Natural killer cell treated with Interleukin-12 subunit alpha and Interleukin-12 subunit beta and Interleukin-15 and Interleukin-18, amount 100 ng/mL, for 72 hours (primary cell): ENCODE data around the gene KIAA1210. TPM values are rescaled to one million over a fixed set of nuclear protein-coding genes. Genes with fewer than 3 reads are reported as not detected.

Experiments used
- ATAC-seq, 2 donors: fragments of 150-1000 bp; cut with Tn5 transposase in 1 of 2; sonication (Bioruptor Pico), chemical (Tn5 transposase) in 1 of 2; 2 replicates each; pipeline ENCODE4 v1.10.0; 2021
- DNase-seq: peaks from one replicate; pipeline ENCODE4 v3.0.0; 2022; ENCODE audit warnings: low spot score
- H3K27ac Mint-ChIP-seq, 2 donors: 1 replicate in 1 of 2; 2 replicates in 1 of 2; pipeline ENCODE4 v1.8.0; 2022; ENCODE audit warnings: mixed read lengths in 2 of 2, mild to moderate bottlenecking in 1 of 2, moderate library complexity in 1 of 2
- H3K27me3 Mint-ChIP-seq, 2 donors: 1 replicate in 1 of 2; 2 replicates in 1 of 2; pipeline ENCODE4 v1.8.0; 2022; ENCODE audit warnings: mixed read lengths in 2 of 2
- H3K36me3 Mint-ChIP-seq: one replicate; pipeline ENCODE4 v1.8.0; 2022; ENCODE audit warnings: mixed read lengths
- H3K4me1 Mint-ChIP-seq, 2 donors: 1 replicate in 1 of 2; 2 replicates in 1 of 2; pipeline ENCODE4 v1.8.0; 2022; ENCODE audit warnings: low read depth in 2 of 2, mixed read lengths in 2 of 2, mild to moderate bottlenecking in 1 of 2
- H3K4me3 Mint-ChIP-seq: one replicate; pipeline ENCODE4 v1.8.0; 2022; ENCODE audit warnings: mixed read lengths
- H3K9me3 Mint-ChIP-seq: 2 replicates; pipeline ENCODE4 v1.8.0; 2022; ENCODE audit warnings: mixed read lengths
- total RNA-seq, 2 donors: library from RNA; stranded (reverse); gene quantifications; one replicate each; pipeline ENCODE4 v1.2.3, GENCODE V29; 2022

Gene KIAA1210
- not detected for total RNA-seq

DNA sequence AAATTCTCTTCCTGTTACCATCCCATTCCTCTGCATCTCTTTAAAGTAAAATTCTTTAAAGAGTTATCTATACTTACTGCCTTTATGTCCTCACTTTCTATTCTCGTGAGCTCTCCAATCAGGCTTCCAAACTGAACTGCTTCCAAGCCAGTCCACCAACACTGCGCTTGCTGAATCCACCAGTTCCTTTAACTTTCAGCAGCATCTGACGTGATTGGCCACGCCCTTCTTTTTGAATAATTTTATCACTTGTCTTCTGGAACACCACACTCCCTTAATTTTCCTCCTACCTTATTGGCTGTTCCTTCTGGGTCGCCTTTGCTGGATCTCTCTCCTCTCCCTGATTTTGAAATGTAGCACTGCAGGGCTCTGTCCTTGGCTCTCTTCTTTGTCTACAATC lies at the start of gene KIAA1210:
Gene KIAA1210 (minus strand): TSS at position 163 of the 400 bp plus-strand sequence. CDS start 4,170 bp downstream, outside the sequence.
- H3K36me3 Mint-ChIP-seq = no peaks in the 10 kb centered on the region
- no peak within 1 kb of the TSS for H3K27ac Mint-ChIP-seq
- peaks cover 9 to 20% of the 10 kb centered on the region in 2 donors for H3K27me3 Mint-ChIP-seq
- DNase-seq (no peak), ATAC-seq (no peak)
- H3K9me3 Mint-ChIP-seq = no peaks in the 10 kb centered on the region
- no peaks in the 10 kb centered on the region for H3K4me1 Mint-ChIP-seq
- no peak within 1 kb of the TSS for H3K4me3 Mint-ChIP-seq

- no peak overlapping the region for H3K4me3 Mint-ChIP-seq
- DNase-seq = no peak
- no peaks in the 10 kb centered on the region for H3K36me3 Mint-ChIP-seq
- no peaks in the 10 kb centered on the region for H3K9me3 Mint-ChIP-seq
- H3K4me1 Mint-ChIP-seq = no peaks in the 10 kb centered on the region
- peaks cover 7 to 15% of the 10 kb centered on the region in 2 donors for H3K27me3 Mint-ChIP-seq
- no peak for ATAC-seq
- H3K27ac Mint-ChIP-seq = no peak overlapping the region
Observed at GRCh38 chrX:119177278-119177677, 49.7 kb upstream of the KIAA1210 start.

DNA sequence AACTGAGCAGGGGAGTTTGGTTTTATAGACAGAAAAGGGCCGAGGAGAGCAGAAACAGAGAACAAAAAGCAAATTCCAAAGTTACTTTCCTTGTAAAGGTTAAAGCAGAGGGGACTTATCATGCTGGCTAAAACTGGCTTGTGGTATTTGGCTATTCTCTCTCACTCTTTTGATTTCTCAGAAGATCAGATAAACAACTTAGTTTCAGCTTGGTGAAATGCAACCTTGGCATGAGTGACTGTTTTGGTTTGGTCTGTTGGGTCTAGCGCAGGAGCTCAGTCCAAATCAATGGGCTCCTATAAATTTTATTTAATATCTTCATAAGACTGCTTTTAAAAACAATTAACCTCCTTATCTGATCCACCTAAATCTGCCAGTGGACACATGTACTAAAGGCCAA lies 47.3 kb upstream of the KIAA1210 start:
- H3K36me3 Mint-ChIP-seq = no peaks in the 10 kb centered on the region
- no peaks in the 10 kb centered on the region for H3K4me1 Mint-ChIP-seq
- no peaks in the 10 kb centered on the region for H3K9me3 Mint-ChIP-seq
- H3K4me3 Mint-ChIP-seq = no peak overlapping the region
- peaks cover 7 to 12% of the 10 kb centered on the region in 2 donors for H3K27me3 Mint-ChIP-seq
- no peak for DNase-seq
- no peak for ATAC-seq
- H3K27ac Mint-ChIP-seq = no peak overlapping the region

DNA sequence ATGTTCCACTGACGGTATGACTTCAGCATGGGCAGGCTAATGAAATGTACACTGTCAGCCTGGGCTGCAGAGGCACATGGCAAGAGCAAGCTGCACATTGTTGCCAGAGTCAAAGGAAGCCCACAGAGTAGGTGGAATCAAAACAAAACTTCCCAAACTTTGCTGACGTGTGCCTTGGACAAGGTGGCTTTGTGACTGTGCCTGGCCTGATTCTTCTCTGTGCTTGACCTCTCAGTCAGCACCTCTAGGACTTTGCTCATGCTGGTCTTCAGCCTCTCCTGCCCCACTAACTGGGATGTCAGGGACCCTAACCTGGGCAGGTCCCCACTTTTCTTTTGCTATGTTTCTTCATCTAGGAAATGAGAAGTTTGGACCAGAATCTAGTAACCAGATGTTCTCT lies 40.5 kb upstream of the KIAA1210 start:
- Mint-ChIP-seq H3K9me3 (no peaks in the 10 kb centered on the region), H3K27ac (no peak overlapping the region), H3K4me1 (no peaks in the 10 kb centered on the region), H3K27me3 (peaks cover 0 to 16% of the 10 kb centered on the region in 2 donors), H3K4me3 (no peak overlapping the region), H3K36me3 (no peaks in the 10 kb centered on the region)
- DNase-seq (no peak), ATAC-seq (peak in 1 of 2 donors; percentile 55)

DNA sequence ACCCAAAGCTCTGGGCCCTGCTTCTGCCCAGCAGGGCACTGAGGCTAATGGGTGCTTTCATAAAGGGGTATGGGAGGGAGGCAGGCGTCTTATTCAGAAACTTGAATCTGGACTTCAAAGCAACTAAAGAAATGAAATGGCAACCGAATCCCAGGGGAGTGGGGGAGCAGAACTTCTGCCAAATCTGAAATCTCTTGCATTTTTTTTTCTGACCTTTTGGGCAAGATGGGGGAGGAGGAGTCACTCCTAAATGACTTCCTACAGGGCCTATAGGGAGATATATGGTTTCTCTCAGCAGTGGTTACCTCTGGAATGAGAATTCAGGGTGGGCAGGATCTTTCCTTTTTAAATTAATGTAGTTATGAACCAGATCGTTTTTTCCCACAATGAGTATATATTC lies 30.6 kb upstream of the KIAA1210 start:
- Mint-ChIP-seq H3K4me1 (no peaks in the 10 kb centered on the region), H3K27ac (no peak overlapping the region), H3K36me3 (no peaks in the 10 kb centered on the region), H3K9me3 (no peaks in the 10 kb centered on the region), H3K27me3 (peaks cover 11 to 23% of the 10 kb centered on the region in 2 donors), H3K4me3 (no peak overlapping the region)
- ATAC-seq (no peak), DNase-seq (no peak)

DNA sequence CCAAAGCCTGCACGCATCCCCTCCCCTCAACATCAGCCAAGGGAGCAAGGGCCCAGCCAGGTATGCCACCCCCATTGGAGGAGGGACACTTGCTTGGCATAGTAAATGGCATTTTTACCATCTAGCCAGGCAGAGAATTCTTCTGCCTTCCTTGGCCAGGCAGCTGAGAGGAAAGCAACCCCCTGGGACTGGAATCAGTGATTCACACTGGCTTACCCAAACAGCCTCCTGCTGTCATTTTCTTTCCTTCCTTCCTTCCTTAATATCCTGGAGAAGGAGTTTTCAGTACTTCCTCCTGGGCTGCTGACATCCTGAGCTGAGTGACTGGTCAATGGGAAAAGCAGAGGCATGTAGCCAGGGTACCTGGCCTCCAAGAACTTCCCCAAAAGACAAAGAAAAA lies 28.6 kb upstream of the KIAA1210 start:
- DNase-seq = no peak
- Mint-ChIP-seq H3K36me3 (no peaks in the 10 kb centered on the region), H3K27me3 (peaks cover 11 to 24% of the 10 kb centered on the region in 2 donors), H3K9me3 (no peaks in the 10 kb centered on the region), H3K4me3 (no peak overlapping the region), H3K27ac (no peak overlapping the region), H3K4me1 (no peaks in the 10 kb centered on the region)
- ATAC-seq = no peak

DNA sequence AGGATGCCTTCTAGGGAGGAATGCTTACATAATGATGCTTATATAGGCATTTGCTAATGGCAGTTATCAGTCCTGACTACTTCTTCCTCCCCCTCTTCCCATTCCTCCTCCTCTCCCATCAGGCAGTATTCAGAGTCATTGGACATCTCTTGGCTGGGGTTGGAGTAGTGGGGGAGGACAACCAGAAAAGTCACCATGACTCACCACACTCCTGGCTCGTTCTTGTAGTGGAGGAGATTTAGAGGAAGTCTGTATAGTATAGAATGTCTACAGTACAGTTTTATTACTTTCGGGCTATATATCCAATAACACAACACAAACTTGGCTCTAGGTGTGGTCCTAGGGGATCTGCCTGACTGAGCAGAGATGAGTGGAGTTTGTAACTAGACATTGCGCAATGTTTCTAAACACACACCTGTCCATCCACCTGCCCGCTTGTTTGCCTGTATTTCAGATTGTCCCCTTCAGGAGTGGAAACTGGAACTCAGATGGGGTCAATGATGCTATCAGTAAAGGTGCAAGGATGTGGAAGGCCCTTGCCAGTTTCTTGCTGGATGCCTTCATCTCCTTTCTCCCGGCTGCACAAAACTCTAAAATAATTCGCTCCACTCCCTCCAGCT lies 27.9 kb upstream of the KIAA1210 start:
- H3K36me3 Mint-ChIP-seq = no peaks in the 10 kb centered on the region
- peaks cover 11 to 27% of the 10 kb centered on the region in 2 donors for H3K27me3 Mint-ChIP-seq
- DNase-seq (no peak), ATAC-seq (no peak)
- no peak overlapping the region for H3K27ac Mint-ChIP-seq
- H3K9me3 Mint-ChIP-seq = no peaks in the 10 kb centered on the region
- no peaks in the 10 kb centered on the region for H3K4me1 Mint-ChIP-seq
- no peak overlapping the region for H3K4me3 Mint-ChIP-seq

DNA sequence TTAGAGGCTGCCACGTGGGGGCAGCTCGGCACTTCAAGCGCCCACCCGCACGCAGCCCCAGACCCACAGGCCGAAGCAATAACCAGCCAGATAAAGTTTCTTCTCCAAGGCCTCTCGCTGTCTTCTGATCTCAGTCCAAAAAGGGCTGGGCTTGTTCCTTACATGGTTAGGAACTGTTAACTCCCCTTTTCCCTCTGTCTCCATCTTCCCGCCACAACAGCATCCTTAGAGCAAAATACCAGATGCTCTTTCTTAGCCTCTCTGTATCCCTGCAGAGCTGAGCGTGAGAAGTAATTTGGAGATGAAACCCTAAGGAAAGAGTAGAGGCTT lies 23.4 kb upstream of the KIAA1210 start:
- ATAC-seq (no peak), DNase-seq (no peak)
- H3K27me3 Mint-ChIP-seq = peaks cover 8 to 12% of the 10 kb centered on the region in 2 donors
- H3K4me1 Mint-ChIP-seq = no peaks in the 10 kb centered on the region
- no peak overlapping the region for H3K4me3 Mint-ChIP-seq
- H3K9me3 Mint-ChIP-seq = no peaks in the 10 kb centered on the region
- no peaks in the 10 kb centered on the region for H3K36me3 Mint-ChIP-seq
- no peak overlapping the region for H3K27ac Mint-ChIP-seq

DNA sequence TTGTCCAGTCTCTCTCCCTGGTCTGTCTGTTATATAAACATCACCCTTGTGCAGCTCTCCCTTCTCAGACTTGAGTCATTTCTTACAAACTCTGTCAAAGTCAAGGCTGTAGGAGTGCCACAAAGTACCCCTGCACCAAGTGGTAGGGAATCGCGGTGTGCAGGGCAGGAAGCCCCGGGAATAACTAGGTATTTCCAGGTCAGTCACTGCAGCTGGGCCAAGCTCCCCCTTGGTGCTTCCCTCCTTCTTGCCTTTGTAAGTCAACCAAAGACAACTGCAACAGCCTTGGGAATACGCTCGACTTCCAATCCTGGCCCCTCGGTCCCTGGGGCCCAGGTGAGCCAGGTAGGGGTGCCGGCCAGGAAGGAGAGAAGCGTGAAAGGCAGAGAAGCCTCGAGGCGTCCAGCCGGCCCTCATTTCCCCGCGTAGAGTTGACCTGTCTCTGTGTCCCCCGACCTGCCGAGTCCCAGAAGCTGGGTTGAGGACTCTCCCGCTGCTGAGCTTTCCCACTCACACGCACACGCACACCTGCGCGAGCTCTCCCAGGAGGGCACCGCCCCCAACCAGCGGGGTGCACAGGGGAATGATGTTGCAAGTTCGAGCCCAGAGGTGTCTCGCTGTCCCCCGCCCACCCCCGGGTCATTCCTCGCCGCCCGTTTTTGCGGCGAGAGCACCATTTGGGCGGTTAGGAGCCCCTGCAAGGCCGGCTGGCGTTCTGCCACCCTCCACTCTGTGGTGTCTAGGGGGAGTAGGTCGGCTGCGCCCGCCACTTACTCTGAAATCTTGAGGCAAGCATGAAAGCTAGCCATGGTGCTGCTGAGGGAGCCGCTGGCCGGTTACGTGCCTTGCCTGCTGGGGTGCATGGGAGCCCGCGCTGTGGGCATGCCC lies 22.8 kb upstream of the KIAA1210 start:
- Mint-ChIP-seq H3K27ac (no peak overlapping the region), H3K36me3 (no peaks in the 10 kb centered on the region), H3K4me3 (no peak overlapping the region), H3K9me3 (no peaks in the 10 kb centered on the region), H3K27me3 (peaks cover 8 to 11% of the 10 kb centered on the region in 2 donors), H3K4me1 (no peaks in the 10 kb centered on the region)
- DNase-seq = no peak
- peak in 1 of 2 donors; percentile 44 for ATAC-seq

- H3K9me3 Mint-ChIP-seq = no peaks in the 10 kb centered on the region
- ATAC-seq (no peak), DNase-seq (no peak)
- no peaks in the 10 kb centered on the region for H3K36me3 Mint-ChIP-seq
- H3K4me3 Mint-ChIP-seq = no peak overlapping the region
- H3K27me3 Mint-ChIP-seq = peaks cover 8 to 12% of the 10 kb centered on the region in 2 donors
- no peak overlapping the region for H3K27ac Mint-ChIP-seq
- no peaks in the 10 kb centered on the region for H3K4me1 Mint-ChIP-seq
Observed at GRCh38 chrX:119147486-119147885, 19.9 kb upstream of the KIAA1210 start.

GRCh38 chrX:119145241-119145653 lies 17.6 kb upstream of the KIAA1210 start:
- H3K27ac Mint-ChIP-seq = no peak overlapping the region

DNA sequence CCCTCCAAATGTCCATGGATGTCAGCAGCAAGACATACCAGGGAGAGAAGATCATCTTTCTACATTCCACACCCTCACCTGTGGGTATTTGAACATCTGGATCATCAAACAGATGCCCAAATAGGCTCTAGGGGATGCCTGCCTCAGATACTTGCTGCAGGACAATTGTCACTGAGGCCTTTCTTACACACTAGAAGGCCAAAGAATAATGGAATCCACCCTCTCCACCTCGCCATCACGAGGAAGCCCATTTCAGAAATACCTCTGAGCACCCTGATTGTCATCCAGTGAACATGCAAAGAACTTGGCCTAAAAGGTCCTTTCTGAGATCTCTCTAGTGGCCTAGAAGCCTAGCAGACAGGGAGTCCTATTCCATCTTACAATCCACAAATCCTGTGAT lies 6.9 kb upstream of the KIAA1210 start:
- Mint-ChIP-seq H3K4me1 (no peaks in the 10 kb centered on the region), H3K9me3 (no peaks in the 10 kb centered on the region), H3K36me3 (no peaks in the 10 kb centered on the region), H3K4me3 (no peak overlapping the region), H3K27ac (no peak overlapping the region), H3K27me3 (peaks cover 12 to 18% of the 10 kb centered on the region in 2 donors)
- ATAC-seq (no peak), DNase-seq (no peak)

More at GRCh38 chrX:119145241-119145653, 17.6 kb upstream of the KIAA1210 start:
- DNase-seq (no peak), ATAC-seq (no peak)
- Mint-ChIP-seq H3K4me1 (no peaks in the 10 kb centered on the region), H3K4me3 (no peak overlapping the region), H3K27me3 (peaks cover 5 to 8% of the 10 kb centered on the region in 2 donors), H3K36me3 (no peaks in the 10 kb centered on the region), H3K9me3 (no peaks in the 10 kb centered on the region)

DNA sequence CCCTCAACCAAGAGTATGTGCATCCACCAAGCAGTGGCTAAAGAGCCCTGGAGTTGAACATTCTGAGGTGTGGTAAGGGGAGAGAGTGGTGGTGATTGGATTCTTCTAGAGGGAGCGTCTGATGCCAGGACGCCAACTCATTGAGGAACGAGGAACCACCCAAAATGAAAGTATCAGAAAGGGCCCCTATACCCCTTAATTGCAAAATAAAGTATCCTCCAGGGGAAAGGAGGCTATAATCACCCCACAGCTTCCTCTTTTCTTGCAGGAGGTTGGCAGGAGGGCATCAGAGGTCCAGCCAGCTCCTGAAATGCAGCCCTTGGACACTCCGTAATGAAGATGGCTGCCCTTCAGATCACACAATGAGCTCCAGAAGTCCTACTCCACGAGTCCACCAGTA lies 5.3 kb upstream of the KIAA1210 start:
- DNase-seq (no peak), ATAC-seq (peak in 1 of 2 donors; percentile 22)
- no peaks in the 10 kb centered on the region for H3K4me1 Mint-ChIP-seq
- H3K9me3 Mint-ChIP-seq = no peaks in the 10 kb centered on the region
- H3K27me3 Mint-ChIP-seq = peaks cover 14 to 18% of the 10 kb centered on the region in 2 donors
- H3K36me3 Mint-ChIP-seq = no peaks in the 10 kb centered on the region
- H3K4me3 Mint-ChIP-seq = no peak overlapping the region
- H3K27ac Mint-ChIP-seq = no peak overlapping the region

DNA sequence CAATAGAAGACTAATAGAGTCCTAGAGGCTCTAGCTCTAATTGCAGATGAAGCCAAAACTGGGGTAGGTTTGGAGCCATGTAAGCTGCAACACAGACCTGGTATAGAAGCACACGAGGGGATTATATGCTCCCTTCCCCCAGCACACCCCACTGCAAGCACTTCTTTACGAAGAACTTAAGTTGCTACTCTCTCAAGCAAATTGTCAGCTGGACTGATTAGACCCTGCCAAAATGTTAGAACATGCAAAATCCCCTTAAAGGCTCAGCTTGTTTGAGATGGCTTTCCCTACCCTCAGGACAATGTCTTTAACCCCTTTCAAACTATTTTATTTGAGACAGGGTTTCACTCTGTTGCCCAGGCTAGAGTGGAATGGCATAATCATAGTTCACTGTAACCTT lies 4.7 kb upstream of the KIAA1210 start:
- Mint-ChIP-seq H3K27me3 (peaks cover 21 to 22% of the 10 kb centered on the region in 2 donors), H3K27ac (no peak overlapping the region), H3K36me3 (no peaks in the 10 kb centered on the region), H3K4me3 (no peak overlapping the region), H3K9me3 (no peaks in the 10 kb centered on the region), H3K4me1 (no peaks in the 10 kb centered on the region)
- ATAC-seq (no peak), DNase-seq (no peak)
